WTC11 (cell line): ENCODE results near the gene CMC1.

Source experiments
- ARID4B ChIP-seq: sonication (generic); formaldehyde crosslinking; IDR thresholded peaks from 2 replicates; pipeline ENCODE4 v1.8.0; 2023; ENCODE audit warnings: missing genetic modification reagents, mild to moderate bottlenecking, borderline replicate concordance
- ATF2 ChIP-seq: sonication (generic); formaldehyde crosslinking; IDR thresholded peaks from 2 replicates; pipeline ENCODE4 v1.8.1; 2022; ENCODE audit warnings: low read depth, missing genetic modification reagents, borderline replicate concordance
- CTCF ChIP-seq: fragments of 200-600 bp; IDR thresholded peaks from 2 replicates; pipeline ENCODE4 v1.8.0; 2022; ENCODE audit warnings: antibody characterized with exemption
- FOXK1 ChIP-seq: sonication (generic); formaldehyde crosslinking; IDR thresholded peaks from 2 replicates; pipeline ENCODE4 v1.8.0; 2022; ENCODE audit warnings: mild to moderate bottlenecking, moderate library complexity, missing genetic modification reagents
- MAX ChIP-seq: sonication (generic); formaldehyde crosslinking; IDR thresholded peaks from 2 replicates; pipeline ENCODE4 v1.8.0; 2022; ENCODE audit warnings: mild to moderate bottlenecking, missing genetic modification reagents
- MYBL2 ChIP-seq: sonication (generic); formaldehyde crosslinking; IDR thresholded peaks from 2 replicates; pipeline ENCODE4 v1.8.1; 2023; ENCODE audit warnings: mild to moderate bottlenecking, moderate library complexity, missing genetic modification reagents
- PREB ChIP-seq: sonication (generic); formaldehyde crosslinking; IDR thresholded peaks from 2 replicates; pipeline ENCODE4 v1.8.1; 2022; ENCODE audit warnings: mild to moderate bottlenecking, missing genetic modification reagents, moderate library complexity, borderline replicate concordance
- RELA ChIP-seq: sonication (generic); formaldehyde crosslinking; IDR thresholded peaks from 2 replicates; pipeline ENCODE4 v1.8.1; 2022; ENCODE audit warnings: missing genetic modification reagents, mild to moderate bottlenecking, borderline replicate concordance
- TEAD4 ChIP-seq: sonication (generic); formaldehyde crosslinking; IDR thresholded peaks from 2 replicates; pipeline ENCODE4 v1.8.0; 2022; ENCODE audit warnings: mild to moderate bottlenecking, missing genetic modification reagents
- ZNF263 ChIP-seq: sonication (generic); formaldehyde crosslinking; IDR thresholded peaks from 2 replicates; pipeline ENCODE4 v1.8.1; 2022; ENCODE audit warnings: low read depth, mild to moderate bottlenecking, moderate library complexity, missing genetic modification reagents

GRCh38 chr3:28228623-28229022 lies 12.8 kb upstream of the CMC1 start:
- no peak for TF ChIP-seq RELA (CRISPR knock-in tag)
- TF ChIP-seq ZNF263 (CRISPR knock-in tag), result no peak
- TF ChIP-seq CTCF, result no peak
- no peak for TF ChIP-seq ARID4B (CRISPR knock-in tag)
- no peak for TF ChIP-seq FOXK1 (CRISPR knock-in tag)
- TF ChIP-seq MAX (CRISPR knock-in tag), result no peak
- no peak for TF ChIP-seq ATF2
- TF ChIP-seq PREB, result no peak
- no peak for TF ChIP-seq MYBL2 (CRISPR knock-in tag)
- TF ChIP-seq TEAD4 (CRISPR knock-in tag), result no peak
